A549 (cell line): Measurements from ENCODE around the gene AGBL4. TPM values are rescaled to one million over a fixed set of nuclear protein-coding genes. Genes with fewer than 3 reads are reported as not detected.

Experiments
- ATAC-seq, 2 experiments: fragments of 200-7000 bp in 1 of 2; fragments of >200 bp in 1 of 2; cut with Nextera tagmentation in 1 of 2; cut with Tn5 transposase in 1 of 2; 3 replicates each; pipeline versions ENCODE4 v1.8.0 to v1.9.1; 2018 to 2020; ENCODE audit warnings: mild to moderate bottlenecking in 1 of 2, moderate library complexity in 1 of 2
- CTCF ChIA-PET: fragments of 300-600 bp; sonication (Branson Sonifier 250); formaldehyde crosslinking; extraction: SDS; loops from one replicate; lab custom pipeline; 2021; ENCODE audit warnings: antibody characterized with exemption, inconsistent platforms; lab: Yijun Ruan, JAX
- POLR2A ChIA-PET: fragments of 350-600 bp; formaldehyde crosslinking; extraction: SDS; loops from one replicate; lab custom pipeline; 2021; ENCODE audit warnings: antibody characterized with exemption, inconsistent platforms; lab: Yijun Ruan, JAX
- DNase-seq, 2 experiments: peaks; one replicate each; pipeline versions ENCODE4 v3.0.0 to v3.0.0-alpha.2; 2011 to 2016; ENCODE audit warnings: low read depth in 1 of 2, low spot score in 1 of 2
- FAIRE-seq: peaks from 2 replicates; lab custom pipeline; 2011; peaks lifted over from hg19 to GRCh38; lab: Jason Lieb, UNC
- H3K27ac ChIP-seq, 2 experiments: fragments of >200 bp; sonication (Bioruptor Twin); formaldehyde crosslinking; 3 replicates each; pipeline ENCODE4 v1.5.1; 2016 to 2017
- H3K4me1 ChIP-seq: fragments of >200 bp; sonication (Bioruptor Twin); formaldehyde crosslinking; 3 replicates; pipeline ENCODE4 v1.6.1; 2016
- H3K4me2 ChIP-seq: fragments of >200 bp; sonication (Bioruptor Twin); formaldehyde crosslinking; 3 replicates; pipeline ENCODE4 v1.6.1; 2016
- H3K4me3 ChIP-seq: fragments of >200 bp; sonication (Bioruptor Twin); formaldehyde crosslinking; 3 replicates; pipeline ENCODE4 v1.5.1; 2016
- H3K9me3 ChIP-seq: fragments of >200 bp; sonication (Bioruptor Twin); formaldehyde crosslinking; 3 replicates; pipeline ENCODE4 v1.6.1; 2016
- BCL3 ChIP-seq: fragments of >200 bp; sonication (Bioruptor Twin); formaldehyde crosslinking; IDR thresholded peaks from 3 replicates; pipeline ENCODE4 v1.6.1; 2016
- CHD4 ChIP-seq: fragments of 200-600 bp; sonication (generic); IDR thresholded peaks from 2 replicates; pipeline ENCODE4 v1.6.1; 2016; ENCODE audit warnings: antibody characterized with exemption, mild to moderate bottlenecking, borderline replicate concordance
- CTCF ChIP-seq: fragments of >200 bp; sonication (Bioruptor Twin); formaldehyde crosslinking; IDR thresholded peaks from 3 replicates; pipeline ENCODE4 v1.5.1; 2016
- E2F6 ChIP-seq: IDR thresholded peaks from 2 replicates; pipeline ENCODE4 v1.6.1; 2012; ENCODE audit warnings: low read depth, borderline replicate concordance
- ELK1 ChIP-seq: fragments of 150-350 bp; IDR thresholded peaks from 2 replicates; pipeline ENCODE4 v1.6.1; 2014; ENCODE audit warnings: low read depth, mild to moderate bottlenecking, low read length
- ESRRA ChIP-seq: fragments of 150-350 bp; IDR thresholded peaks from 2 replicates; pipeline ENCODE4 v1.6.1; 2014; ENCODE audit warnings: mild to moderate bottlenecking, low read length, borderline replicate concordance
- FOSB ChIP-seq: fragments of 250-450 bp; sonication (Bioruptor Pico); IDR thresholded peaks from 2 replicates; pipeline ENCODE4 v1.5.0; 2020; ENCODE audit warnings: mild to moderate bottlenecking, moderate library complexity
- FOXS1 ChIP-seq: fragments of 250-450 bp; sonication (Bioruptor Pico); IDR thresholded peaks from 2 replicates; pipeline ENCODE4 v1.5.0; 2020; ENCODE audit warnings: mild to moderate bottlenecking, moderate library complexity
- HMGXB4 ChIP-seq: fragments of 250-450 bp; sonication (Bioruptor Pico); IDR thresholded peaks from 2 replicates; pipeline ENCODE4 v1.5.0; 2021; ENCODE audit warnings: mild to moderate bottlenecking, moderate library complexity, borderline replicate concordance
- HOXB5 ChIP-seq: fragments of 250-450 bp; sonication (Bioruptor Pico); IDR thresholded peaks from 2 replicates; pipeline ENCODE4 v1.5.0; 2020; ENCODE audit warnings: mild to moderate bottlenecking, moderate library complexity
- JUN ChIP-seq, 2 experiments: fragments of >200 bp; sonication (Bioruptor Twin); formaldehyde crosslinking; IDR thresholded peaks; 2 replicates in 1 of 2; 3 replicates in 1 of 2; pipeline ENCODE4 v1.6.1; 2016 to 2017
- JUNB ChIP-seq: fragments of >200 bp; sonication (Bioruptor Twin); formaldehyde crosslinking; IDR thresholded peaks from 2 replicates; pipeline ENCODE4 v1.6.1; 2016
- KDM1A ChIP-seq: fragments of 200-600 bp; sonication (generic); IDR thresholded peaks from 2 replicates; pipeline ENCODE4 v1.6.1; 2016; ENCODE audit warnings: low read depth, mild to moderate bottlenecking
- NFE2L2 ChIP-seq: fragments of 150-350 bp; conservative IDR thresholded peaks from 2 replicates; pipeline ENCODE4 v1.6.1; 2014; ENCODE audit warnings: low read length
- POLR2AphosphoS2 ChIP-seq: conservative IDR thresholded peaks from 2 replicates; pipeline ENCODE4 v1.6.1; 2012; ENCODE audit warnings: low read length, improper control_type of control experiment, inconsistent platforms
- RCOR1 ChIP-seq: fragments of 150-350 bp; IDR thresholded peaks from 2 replicates; pipeline ENCODE4 v1.6.1; 2014; ENCODE audit warnings: antibody characterized with exemption, low read length, low read depth
- REST ChIP-seq: fragments of 200-600 bp; sonication (generic); IDR thresholded peaks from 2 replicates; pipeline ENCODE4 v1.6.1; 2016; ENCODE audit warnings: antibody characterized with exemption, mild to moderate bottlenecking, moderate library complexity
- RFX5 ChIP-seq: fragments of 450-650 bp; IDR thresholded peaks from 2 replicates; pipeline ENCODE4 v1.7.1; 2014; ENCODE audit warnings: antibody characterized with exemption, mild to moderate bottlenecking, moderate library complexity
- SMC3 ChIP-seq: fragments of >200 bp; sonication (Bioruptor Twin); formaldehyde crosslinking; IDR thresholded peaks from 3 replicates; pipeline ENCODE4 v1.6.1; 2018; ENCODE audit warnings: inconsistent platforms
- TP53 ChIP-seq: fragments of 250-450 bp; sonication (Bioruptor Pico); IDR thresholded peaks from 2 replicates; pipeline ENCODE4 v1.5.0; 2021; ENCODE audit warnings: mild to moderate bottlenecking, moderate library complexity
- ZNF302 ChIP-seq: fragments of 250-450 bp; sonication (Bioruptor Pico); IDR thresholded peaks from 2 replicates; pipeline ENCODE4 v1.9.0; 2021; ENCODE audit warnings: inconsistent platforms, mild to moderate bottlenecking, moderate library complexity
- WGBS: methylation state at CpG from one replicate; pipeline ENCODE4 v1.1.6; 2017; ENCODE audit errors: missing lambda C conversion rate; 5-methylcytosine and 5-hydroxymethylcytosine counted together
- polyA plus RNA-seq, 4 experiments: library from polyadenylated mRNA; depleted of rRNA in 3 of 4; stranded (reverse); fragments of >200 nt; fragmentation: RNase III in 1 of 4; extraction: RNeasy Plus Mini Kit Qiagen cat#74134 plus additional on column Dnase treatment in 1 of 4; gene quantifications; 2 replicates in 3 of 4; 3 replicates in 1 of 4; pipeline ENCODE4 v1.2.3, GENCODE V29; 2011 to 2017

The AGBL4 gene
- polyA plus RNA-seq, 2 of the 4 experiments (the other 2 are of a cell fraction) = not detected

GRCh38 chr1:49339043-49339442, 684.7 kb downstream of the AGBL4 start:
- FAIRE-seq = no peak
- no peak for ATAC-seq
- CTCF ChIA-PET = no interaction called here

GRCh38 chr1:49337251-49337650, 686.5 kb downstream of the AGBL4 start:
- TF ChIP-seq NFE2L2 (no peak), BCL3 (no peak), RCOR1 (no peak), ESRRA (no peak), KDM1A (no peak), CTCF (no peak), SMC3 (no peak), ELK1 (no peak), JUNB (no peak), CHD4 (no peak), JUN (IDR thresholded peaks at IDR 0.05) (no peak), FOSB (no peak), E2F6 (no peak), POLR2AphosphoS2 (no peak), TP53 (no peak), REST (no peak), HMGXB4 (CRISPR knock-in tag) (no peak), RFX5 (no peak)
- 20% methylated on average over 1 of the region's 1 CpG for WGBS
- no peak for ATAC-seq
- no peaks in the 10 kb centered on the region for H3K9me3 ChIP-seq
- CTCF ChIA-PET = no interaction called here
- no peaks in the 10 kb centered on the region for H3K4me1 ChIP-seq
- no peak overlapping the region for H3K27ac ChIP-seq
- no peak overlapping the region for H3K4me2 ChIP-seq
- FAIRE-seq = no peak
- DNase-seq = no peak
- POLR2A ChIA-PET = no interaction called here
- no peak overlapping the region for H3K4me3 ChIP-seq

More at GRCh38 chr1:49339043-49339442, 684.7 kb downstream of the AGBL4 start:
- DNase-seq = no peak
- Histone ChIP-seq H3K4me2 (no peak overlapping the region), H3K27ac (no peak overlapping the region), H3K4me1 (no peaks in the 10 kb centered on the region), H3K4me3 (no peak overlapping the region), H3K9me3 (no peaks in the 10 kb centered on the region)
- POLR2A ChIA-PET = no interaction called here
- TF ChIP-seq ZNF302 (CRISPR knock-in tag) = no peak
- no peak for TF ChIP-seq FOXS1 (CRISPR knock-in tag)
- TF ChIP-seq BCL3 = no peak
- TF ChIP-seq TP53 = no peak
- no peak for TF ChIP-seq HOXB5 (CRISPR knock-in tag)
- TF ChIP-seq ESRRA = no peak
- WGBS = 10% methylated on average over 4 of the region's 4 CpGs
